HG03175 (cell line): Measurements from ENCODE around the gene MAP3K9.
A peak's percentile ranks its signal among the peaks of the same experiment; 100 is the strongest.

ENCODE experiments used
- ATAC-seq: cut with Tn5 transposase; IDR thresholded peaks from one replicate; pipeline ENCODE4 v1.9.1; 2021; ENCODE audit warnings: mild to moderate bottlenecking, moderate library complexity; ENCODE audit not compliant: unreplicated experiment

Gene MAP3K9

DNA sequence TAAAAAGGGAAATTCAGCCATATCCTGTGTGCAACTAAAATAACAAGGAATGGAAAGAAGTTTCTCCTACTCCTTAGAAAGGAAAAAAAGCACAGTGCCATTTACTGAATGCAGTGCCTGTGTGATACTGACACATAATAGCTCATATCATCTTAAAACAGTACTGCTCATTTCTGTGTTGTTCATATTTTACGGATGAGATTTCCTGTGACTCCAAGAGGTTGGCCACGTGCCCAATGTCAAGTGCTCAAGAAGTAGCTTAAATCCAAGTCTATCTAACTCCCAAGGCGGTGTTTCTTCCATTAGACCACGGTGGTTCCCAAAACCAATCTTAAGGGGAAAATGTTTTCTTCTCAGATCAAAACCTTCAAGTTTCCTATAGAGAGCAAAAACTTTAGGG is 20.0 kb downstream of the MAP3K9 start:
- no peak for ATAC-seq

DNA sequence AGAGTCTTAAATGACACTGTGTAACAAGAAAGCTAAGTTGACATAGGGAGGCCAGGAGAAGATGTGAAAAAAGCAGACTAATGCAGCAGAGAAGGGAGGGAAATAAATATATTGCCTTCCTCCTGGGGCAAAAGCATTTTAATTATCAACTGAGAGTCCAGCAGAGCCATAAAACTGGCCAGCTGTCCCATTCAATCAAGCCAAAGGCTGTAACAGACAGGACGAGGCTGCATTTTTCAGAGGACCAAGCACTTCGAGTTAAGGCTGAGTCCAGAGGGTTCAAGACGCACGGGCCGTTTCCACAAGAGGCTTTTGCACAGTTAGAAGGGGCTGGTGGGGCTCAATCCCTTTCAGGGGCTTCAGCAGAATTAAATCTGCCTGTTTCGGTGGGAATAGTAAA is 20.4 kb downstream of the MAP3K9 start:
- no peak for ATAC-seq

DNA sequence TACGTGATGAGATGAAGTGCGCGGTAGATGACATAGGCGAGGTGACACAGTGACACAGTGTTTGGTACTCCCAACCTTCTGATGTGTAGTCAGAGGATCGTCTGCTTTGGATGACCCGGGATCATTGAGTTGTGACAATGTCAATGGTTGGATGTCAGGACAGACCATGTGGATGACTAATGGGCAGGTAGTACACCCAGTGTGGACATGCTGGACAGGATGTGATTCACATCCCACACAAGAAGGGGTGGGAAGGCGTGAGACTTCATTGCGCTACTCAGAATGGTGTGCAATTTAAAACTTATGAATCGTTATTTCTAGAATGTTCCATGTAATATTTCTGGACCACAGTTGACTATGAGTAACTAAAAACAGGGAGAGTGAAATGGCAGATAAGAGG is 23.8 kb downstream of the MAP3K9 start:
- ATAC-seq, result no peak

DNA sequence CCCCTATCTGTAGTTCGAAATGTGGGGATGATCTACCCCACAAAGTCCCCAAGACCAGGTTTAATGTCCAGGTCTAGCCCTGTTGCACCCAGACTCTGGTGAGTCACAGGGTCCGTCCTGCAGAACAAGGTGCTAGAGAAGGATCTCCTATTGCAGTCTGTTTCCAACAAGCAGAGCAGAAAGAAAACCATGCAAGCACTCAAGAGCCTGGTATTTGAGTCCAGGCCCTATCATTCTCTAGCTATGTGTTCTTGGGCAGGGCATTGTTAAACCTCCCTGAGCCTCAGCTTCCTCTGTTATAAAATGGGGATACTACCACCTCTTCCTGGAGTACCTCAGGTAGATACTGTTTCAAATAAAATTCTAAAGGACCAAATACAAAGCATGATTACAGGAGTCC is 24.4 kb downstream of the MAP3K9 start:
- no peak for ATAC-seq

DNA sequence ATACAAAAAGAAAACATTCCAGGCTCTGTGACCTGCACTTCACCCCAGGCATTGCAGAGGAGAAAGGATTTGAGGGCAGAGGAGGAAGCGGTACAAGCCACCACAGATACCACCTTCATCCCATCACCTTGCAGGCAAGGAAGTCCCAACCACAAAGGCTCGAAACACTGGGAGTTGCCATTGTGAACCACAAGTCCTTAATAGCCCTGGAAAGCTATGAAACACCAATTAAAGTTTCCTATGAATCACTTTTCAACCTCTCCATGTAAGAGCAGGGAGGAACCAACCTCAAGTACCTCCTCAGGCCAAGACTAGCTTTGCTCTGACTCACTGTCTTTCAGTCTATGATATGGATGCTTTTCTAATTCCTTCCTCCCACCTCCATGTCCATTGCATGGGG is 27.0 kb downstream of the MAP3K9 start:
- ATAC-seq, result no peak

DNA sequence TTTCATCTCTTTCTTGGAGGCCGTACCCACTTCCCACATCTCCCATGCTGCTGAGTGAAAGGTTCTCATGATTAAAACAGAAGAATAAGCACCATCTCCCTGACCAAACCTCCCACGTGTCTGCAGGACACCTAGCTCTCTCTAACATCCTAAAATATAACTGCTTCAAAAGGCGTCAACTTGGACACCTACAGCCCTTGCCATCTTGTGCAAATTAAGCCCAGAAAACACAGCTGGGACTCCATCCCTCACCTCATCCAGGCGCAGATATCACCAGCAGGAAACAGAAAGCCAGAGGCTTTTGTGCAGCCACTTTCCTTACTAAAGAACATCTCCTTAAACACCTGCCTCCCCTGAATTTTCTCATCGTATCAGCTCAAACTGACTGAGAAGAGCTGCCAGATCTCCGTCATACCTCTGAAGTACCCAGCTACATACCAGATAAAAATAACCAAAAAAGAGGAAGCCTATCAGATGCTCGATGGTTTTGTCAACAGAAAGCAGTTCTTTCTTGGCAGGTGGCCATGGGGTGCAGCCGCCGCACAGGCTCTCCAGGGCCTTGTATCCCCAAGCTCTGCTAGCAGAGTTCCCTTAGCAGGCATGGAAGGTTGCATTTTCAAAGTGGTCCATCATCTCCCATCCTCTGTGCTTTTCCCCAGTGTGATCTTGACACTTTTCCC is 28.8 kb downstream of the MAP3K9 start:
- ATAC-seq, result peak; percentile 86

DNA sequence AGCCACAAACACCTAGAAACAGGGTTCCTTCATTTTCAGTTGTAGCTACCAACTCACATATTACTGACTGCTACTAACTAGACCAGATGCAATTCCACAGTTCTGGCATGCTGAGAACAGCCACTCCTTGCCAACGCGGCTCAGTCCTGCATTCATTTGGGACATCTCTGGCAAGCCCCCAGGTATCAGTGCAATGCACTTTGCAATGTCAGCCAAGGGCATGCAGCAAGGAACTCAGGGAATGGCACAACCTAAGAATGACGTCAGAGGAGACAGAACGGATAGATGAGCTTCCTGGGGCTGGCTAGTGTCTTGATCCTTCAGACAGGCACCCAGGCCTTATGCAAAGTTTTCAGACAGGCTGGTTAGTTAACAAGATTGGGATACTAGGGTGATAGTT is 29.6 kb downstream of the MAP3K9 start:
- ATAC-seq, result no peak

DNA sequence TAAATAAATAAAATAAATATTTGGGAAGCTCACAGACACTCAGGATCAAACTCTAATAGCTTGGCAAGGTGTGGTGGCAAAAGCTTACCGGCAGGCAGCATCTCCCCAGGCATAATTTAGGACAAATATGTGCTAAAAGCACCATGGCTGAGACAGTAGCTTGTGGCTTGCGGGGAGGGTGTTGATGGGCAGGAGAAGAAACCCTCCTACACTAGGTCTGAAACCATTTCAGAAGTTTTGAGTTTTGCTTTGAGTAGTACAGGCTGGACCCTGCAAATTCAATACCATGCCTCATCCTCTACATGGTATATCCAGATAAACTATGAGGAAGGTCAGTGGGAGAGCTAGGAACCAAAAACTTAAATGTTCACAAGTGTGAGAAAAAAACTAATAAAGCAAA is 33.1 kb downstream of the MAP3K9 start:
- no peak for ATAC-seq

DNA sequence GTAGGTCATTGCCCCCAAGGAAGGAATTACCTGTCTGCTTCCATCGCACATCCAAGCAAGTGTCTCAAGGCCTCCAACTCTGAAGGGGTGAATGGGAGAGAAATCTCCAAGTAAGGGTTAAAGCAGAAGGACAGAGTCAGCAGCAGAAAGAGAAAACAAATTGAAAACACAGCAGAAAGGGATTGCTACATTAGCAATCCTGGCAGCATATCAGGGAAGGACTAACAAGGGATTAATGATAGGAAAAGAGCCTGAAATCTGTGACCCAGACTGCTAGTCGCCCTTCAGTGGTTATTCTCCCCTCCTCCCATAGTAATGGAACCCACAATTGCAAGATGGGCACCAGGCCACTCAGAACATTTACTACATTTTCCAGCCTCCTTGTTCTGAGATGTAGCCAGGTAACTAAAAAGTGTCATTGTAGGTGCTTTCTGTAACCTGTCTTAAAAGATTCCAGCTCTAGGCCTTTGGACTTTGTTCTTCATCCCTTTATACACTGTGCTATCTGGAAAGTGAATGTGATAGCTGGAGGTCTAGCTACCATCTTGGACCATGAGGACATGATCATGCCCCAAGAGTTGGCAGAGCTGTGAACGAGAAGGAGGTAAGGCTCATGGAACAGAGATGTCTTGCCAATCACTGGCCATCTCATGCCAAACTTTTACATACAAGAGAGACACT is 36.0 kb downstream of the MAP3K9 start:
- ATAC-seq, result no peak

DNA sequence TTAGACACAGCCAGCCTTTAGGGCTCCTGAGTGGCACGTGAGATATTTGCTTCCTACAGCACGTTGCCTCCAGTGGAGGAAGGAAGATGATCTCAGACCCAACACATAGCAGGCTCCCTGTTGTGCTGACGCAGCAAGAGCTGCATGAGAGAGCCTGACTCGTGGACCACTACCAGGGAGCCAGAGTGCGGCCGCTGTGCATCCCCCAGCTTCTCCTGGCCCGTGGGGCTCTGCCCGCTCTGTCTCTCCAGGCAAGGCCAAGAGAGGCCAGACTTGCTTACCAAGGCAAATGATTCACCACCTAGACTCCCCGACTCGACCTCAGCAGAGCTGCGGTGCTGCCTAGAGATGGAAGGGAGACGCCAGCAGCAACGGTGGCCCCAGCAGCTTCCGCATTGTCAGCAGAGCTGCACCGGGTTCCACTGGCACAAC is 37.5 kb downstream of the MAP3K9 start:
- no peak for ATAC-seq

DNA sequence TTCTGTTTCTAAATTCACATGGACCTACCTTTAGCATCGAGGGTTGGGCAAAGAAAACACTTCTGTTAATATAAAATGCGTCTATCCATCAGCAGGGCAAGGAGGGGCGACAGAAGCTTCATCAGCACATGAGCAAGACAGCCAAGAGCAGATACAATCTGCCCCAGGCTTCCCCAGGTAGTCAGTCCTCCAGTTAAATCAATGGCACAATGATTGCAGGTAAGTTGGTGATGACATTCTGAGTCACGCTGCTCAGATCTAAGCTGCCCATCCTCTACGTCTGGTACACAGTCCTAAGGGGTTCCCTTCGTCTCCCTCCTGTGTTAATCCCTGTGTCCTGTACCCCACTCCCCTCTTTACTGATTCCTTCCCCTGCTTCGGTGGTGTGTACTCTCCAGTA is 38.8 kb downstream of the MAP3K9 start:
- no peak for ATAC-seq

DNA sequence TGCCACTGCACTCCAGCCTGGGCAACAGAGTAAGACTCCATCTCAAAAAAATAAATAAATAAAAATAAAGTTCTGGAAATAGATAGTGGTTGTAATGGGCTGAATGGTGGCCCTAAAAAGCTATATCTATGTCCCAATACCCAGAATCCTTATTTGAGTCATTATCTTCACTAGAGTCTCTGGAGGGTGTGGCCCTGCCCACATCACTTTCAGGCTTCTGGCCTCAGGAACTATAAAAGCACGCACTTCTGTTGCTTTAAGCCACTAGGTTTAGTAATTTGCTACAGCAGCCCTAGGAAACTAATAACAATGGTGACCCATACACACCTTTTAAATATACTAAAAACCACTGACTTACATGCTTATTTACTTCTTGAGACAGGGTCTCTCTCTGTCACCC is 49.9 kb downstream of the MAP3K9 start:
- ATAC-seq, result no peak

DNA sequence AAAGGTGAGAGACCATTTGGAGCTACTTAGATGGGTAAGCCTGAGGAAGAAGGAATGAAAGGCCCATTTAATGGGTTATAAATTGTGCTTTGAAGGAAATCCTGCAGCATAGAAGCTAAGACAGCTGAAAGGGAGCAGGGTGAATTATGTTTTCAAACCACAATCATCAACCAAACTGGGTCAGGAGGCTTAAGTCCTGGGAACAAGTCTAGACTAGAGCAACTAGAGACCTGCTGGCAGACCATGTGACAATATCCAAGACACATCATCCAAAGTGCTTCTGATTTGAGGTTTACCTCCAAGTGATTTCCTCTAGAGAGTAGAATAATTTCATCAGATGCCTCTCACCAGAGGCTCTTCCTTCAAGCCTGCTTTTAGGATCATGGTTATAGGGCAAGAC is 53.7 kb downstream of the MAP3K9 start:
- no peak for ATAC-seq

DNA sequence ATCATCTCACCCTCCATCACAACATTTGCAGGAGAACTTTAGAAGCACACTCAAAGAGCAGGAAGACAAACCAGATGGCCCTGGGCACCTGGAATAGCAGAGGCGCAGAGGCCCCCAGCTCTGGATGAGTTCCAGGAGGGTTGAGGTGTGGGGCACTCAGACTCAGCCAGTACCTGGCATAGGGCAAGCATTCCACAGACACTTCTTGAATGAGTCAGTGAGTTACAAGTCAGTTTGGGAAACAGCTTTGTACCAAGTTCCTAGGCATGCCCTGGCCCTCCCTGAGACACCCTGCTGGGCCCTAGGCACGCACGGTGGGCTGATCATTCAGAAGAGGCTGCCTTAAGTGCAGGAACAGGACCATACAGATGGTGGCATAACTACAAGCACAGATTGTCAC is 54.3 kb downstream of the MAP3K9 start:
- ATAC-seq, result no peak

DNA sequence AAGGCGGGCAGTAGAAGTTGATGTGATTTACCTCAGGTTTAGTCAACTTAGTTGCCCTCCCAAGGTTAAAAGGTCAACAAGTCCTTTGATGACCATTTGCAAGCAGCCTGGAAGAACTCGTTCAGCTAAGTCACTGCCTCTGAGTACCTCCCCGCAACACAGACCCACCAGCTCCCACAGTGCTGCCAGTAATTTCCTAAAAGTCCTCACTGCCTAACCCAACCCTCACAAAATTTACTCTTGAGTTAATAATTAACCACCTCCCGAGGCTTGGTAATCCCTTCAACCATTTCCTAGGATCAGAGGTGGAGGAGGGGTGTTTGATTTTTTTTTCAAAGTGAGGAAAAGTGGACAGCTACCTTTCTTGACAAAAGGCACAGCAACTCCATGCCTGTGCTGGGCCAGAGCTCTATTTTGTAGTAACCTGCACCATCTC is 55.8 kb downstream of the MAP3K9 start:
- ATAC-seq, result no peak

DNA sequence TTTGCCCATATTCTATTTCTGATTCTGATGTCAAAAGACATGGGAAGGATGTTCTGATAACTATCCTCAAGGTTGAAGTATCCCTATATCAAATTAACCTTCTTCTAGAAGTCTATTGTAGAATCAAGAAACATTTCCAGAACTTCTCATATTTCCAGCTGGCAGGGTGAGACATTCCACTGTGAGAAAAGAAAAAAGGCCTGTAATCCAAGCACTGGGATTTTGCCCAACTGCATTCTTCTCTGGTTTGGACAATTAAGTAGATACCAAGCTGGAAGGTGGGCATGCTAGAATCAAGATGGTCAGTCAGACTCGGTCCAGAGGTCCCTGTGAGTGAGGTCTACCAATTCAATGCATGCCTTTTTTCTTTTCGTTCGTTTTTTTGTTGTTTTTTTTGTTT is 60.9 kb downstream of the MAP3K9 start:
- no peak for ATAC-seq

DNA sequence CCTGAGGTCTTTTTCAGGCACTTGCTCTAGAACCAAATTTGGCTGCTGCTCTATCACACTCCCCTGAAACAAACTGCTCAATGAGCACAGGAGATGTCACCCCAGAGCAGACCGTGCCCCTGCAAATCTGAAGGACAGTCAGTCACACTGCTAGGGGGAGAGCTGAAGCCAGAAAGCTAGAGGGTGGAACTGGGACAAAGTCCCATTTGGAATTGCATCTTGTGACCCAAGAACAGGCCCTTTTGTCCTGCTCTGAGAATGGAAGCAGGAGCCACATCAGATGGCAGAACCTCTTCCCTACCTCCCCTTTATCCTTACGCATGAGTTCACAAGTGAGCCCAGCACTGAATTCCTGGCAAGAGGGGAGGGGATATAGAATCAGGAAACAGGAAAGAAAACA is 64.7 kb downstream of the MAP3K9 start:
- ATAC-seq, result no peak

DNA sequence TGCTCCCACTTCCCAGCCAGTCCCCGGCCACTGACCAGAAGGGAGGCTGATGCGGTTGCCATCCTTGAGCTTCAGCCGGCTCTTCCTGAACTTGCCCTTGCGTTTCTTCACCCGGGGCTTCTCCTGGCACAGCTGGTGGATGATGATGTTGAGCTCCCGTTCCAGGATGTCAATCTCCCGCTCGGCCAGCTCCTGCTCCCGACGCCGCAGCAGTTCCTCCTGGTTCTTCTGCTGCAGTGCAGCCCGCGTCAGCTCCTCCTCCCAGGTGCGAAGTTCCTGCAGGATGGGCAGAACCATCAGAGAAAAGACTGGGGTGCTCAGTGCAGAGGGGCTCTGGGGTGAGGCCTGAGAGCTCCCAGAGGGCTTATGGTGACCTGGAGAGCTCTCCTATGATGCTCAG is 67.0 kb downstream of the MAP3K9 start:
- ATAC-seq, result no peak

DNA sequence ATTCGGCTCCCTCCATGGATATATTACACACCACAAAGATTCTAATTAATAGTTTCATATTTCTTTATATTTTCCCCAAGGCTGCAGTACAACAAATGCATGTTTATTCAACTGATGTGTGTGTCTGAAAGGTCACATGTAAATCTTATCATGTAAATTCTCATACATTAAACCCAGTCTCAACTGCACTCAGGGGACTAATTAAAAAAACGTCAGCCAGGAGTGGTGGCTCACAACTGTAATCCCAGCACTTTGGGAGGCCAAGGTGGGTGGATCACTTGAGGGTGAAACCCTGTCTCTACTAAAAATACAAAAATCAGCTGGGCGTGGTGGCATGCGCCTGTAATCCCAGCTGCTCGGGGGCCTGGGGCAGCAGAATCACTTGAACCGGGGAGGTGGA is 67.8 kb downstream of the MAP3K9 start:
- ATAC-seq, result no peak

DNA sequence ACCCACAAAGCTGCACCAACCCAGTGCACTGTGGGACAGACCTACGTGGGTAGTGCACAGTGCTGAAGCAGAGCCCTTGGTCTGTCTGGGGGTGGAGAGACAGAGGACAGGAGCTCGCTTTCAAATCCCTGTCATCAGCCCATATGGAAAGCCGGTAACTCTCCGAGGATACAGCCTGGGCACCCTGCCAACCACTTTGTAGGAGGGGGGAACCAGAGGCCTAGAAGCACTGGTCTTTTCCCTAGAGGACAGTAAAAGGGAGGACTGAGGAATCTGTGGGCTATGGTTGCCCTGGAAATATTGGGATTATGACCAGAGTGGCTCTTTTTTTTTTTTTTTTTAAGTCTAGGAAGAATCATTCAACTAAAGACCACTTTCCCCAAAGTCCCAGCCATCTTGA is 74.3 kb downstream of the MAP3K9 start:
- no peak for ATAC-seq

DNA sequence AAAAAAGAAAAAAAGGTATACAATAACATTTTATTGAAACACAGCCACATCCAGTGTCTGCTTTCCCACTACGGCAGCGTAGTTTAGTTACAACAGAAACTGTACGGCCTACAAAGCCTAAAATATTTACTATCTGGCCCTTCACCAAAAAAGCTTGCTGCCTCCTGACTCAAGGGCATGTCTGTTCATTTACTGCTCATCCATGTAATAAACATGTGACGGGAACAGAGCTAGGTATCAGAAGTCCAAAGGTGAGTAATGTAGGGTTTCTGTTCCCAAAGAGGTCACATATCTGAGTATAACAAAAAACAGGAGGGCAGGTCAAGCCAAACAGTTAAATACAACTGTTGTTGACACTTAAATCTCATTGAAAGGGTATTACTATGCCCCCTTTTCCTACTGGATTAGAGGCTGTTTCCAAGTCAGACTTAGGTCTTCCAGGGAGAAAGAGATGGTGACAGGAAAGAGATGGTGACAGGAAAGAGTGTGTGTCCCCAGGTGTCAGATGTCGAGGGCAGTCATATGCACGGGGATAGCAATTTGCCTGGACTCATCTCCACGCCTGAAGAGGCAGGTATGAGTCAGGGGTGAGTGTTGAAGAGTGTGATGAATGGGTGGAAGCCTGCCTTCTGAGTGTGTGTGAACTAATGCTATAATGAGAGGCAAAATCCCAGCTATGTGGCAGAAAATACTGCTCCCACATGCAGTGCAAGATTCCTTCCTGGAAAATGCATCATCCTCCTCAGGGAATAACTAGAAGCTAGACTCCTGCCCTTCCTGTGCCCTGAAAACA is 77.7 kb downstream of the MAP3K9 start:
- ATAC-seq, result no peak

DNA sequence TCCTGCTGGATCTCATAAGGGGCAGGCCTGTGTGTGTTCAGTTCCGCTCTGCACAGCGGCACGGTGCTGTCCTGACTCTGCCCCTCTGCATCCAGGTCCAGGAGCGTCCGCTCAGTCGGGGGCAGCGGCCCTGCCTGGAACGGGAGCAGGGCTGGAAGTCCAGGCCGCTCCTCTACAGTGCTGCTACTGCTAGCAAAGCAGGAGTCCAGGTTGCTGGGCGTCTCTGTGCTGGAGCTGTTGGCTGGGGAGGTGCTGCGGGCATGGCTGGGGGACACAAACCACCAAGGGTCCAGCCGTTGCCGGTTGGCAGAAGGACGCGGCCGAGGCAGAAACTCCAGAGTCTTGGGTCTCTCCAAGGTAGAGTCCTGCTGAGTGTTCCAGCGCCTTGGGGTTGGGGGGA is 78.9 kb downstream of the MAP3K9 start:
- ATAC-seq, result no peak
